Fibroblast of lung (primary cell): ENCODE results near the gene SPAG7.

Source experiments
- EZH2 ChIP-seq: IDR thresholded peaks from 2 replicates; pipeline ENCODE4 v1.5.1; 2012; ENCODE audit warnings: low read length, control low read depth, mild to moderate bottlenecking; ENCODE audit errors: missing control alignments
- TF ChIP-seq, protein P1 (sequence below), 2 donors: IDR thresholded peaks in 1 of 2; conservative IDR thresholded peaks in 1 of 2; 1 replicate in 1 of 2; 2 replicates in 1 of 2; pipeline ENCODE4 v1.5.1; 2011 to 2012; ENCODE audit warnings: low read length in 2 of 2, control low read depth in 1 of 2, inconsistent platforms in 1 of 2, low read depth in 1 of 2, mild to moderate bottlenecking in 1 of 2

- TF ChIP-seq, protein P1, sequence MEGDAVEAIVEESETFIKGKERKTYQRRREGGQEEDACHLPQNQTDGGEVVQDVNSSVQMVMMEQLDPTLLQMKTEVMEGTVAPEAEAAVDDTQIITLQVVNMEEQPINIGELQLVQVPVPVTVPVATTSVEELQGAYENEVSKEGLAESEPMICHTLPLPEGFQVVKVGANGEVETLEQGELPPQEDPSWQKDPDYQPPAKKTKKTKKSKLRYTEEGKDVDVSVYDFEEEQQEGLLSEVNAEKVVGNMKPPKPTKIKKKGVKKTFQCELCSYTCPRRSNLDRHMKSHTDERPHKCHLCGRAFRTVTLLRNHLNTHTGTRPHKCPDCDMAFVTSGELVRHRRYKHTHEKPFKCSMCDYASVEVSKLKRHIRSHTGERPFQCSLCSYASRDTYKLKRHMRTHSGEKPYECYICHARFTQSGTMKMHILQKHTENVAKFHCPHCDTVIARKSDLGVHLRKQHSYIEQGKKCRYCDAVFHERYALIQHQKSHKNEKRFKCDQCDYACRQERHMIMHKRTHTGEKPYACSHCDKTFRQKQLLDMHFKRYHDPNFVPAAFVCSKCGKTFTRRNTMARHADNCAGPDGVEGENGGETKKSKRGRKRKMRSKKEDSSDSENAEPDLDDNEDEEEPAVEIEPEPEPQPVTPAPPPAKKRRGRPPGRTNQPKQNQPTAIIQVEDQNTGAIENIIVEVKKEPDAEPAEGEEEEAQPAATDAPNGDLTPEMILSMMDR (conservative IDR thresholded peaks at IDR 0.05 in 1 of 2, IDR thresholded peaks at IDR 0.05 in 1 of 2; ENCODE audit: low read depth in 1 of 2, low read length in 2 of 2) = no peak
- no peak for TF ChIP-seq EZH2
Measured at GRCh38 chr17:4946312-4946976, 21.2 kb downstream of the SPAG7 start.
